DMS114 treated with DMSO at 0.1 percent for 48 hours (cell line): Measurements from ENCODE around the gene ABCA2.

Source experiments
- DNase-seq: peaks from one replicate; lab custom pipeline; 2025; ENCODE audit not compliant: unreplicated experiment; lab: John Stamatoyannopoulos, UW

The ABCA2 gene

DNA sequence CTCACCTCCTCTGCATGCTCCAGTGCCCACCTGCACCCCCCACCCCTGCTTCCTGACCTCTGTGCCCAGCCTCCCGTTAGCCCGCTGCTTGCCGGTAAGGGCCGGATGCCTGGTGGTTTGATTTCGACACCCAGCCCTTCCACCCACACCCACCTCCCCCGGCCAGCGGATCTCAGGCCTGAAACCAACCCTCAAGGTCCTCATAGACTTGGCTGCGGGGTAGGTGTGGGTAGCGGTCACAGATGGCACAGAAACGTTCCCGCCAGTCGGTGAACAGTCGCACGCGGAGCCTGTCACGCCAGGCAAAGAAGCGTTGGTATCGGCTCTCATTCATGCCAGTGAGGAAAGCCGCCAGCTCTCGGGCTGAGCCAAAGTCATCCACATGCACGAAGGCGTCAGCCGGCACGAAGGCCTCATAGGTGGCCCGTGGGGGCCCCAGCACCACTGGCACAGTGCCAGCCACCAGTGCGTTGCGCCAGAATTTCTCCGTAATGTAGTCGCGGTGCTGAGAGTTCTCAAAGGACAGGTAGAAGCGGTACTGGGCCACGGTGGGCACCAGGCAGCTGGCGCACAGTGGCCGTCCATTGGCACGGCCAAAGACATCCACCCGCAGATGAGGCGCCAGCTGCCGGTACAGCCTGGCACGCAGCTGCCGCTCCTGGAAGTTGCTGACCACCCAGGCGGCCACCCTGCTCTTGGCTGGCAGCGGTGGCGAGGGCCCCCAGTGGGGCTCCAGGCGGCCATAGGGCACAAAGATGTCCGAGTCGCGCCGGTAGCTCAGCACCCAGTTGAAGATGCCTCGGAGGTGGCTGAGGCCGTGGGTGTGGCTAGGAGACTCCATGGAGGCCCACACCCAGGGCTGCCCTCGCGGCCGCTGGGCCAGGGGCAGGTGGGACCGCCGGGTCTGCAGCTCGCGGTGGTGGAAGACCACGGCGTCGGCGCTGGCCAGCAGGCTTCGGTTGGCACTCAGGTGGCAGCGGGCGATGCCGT is 2.8 kb upstream of the ABCA2 start:
- no peak for DNase-seq

DNA sequence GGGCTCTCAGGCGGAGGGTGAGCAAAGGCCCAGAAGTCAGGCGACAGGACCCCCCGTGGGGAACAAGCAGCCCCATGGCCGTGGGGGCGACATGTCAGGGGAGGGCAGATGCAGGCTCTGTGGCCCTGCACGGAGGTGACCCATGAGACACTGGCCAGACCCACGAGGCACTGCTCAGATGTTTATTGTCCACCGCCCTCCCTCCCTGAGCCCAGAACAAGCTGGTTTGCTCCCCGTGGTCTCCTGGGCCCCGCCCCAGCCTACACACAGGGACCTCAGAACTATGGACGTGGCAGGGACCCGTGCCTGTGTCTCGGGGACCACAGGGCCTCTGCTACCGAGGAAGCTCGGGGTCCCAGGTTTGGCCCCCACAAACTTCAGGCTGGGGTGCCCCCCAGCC is 2.0 kb upstream of the ABCA2 start:
- no peak for DNase-seq

DNA sequence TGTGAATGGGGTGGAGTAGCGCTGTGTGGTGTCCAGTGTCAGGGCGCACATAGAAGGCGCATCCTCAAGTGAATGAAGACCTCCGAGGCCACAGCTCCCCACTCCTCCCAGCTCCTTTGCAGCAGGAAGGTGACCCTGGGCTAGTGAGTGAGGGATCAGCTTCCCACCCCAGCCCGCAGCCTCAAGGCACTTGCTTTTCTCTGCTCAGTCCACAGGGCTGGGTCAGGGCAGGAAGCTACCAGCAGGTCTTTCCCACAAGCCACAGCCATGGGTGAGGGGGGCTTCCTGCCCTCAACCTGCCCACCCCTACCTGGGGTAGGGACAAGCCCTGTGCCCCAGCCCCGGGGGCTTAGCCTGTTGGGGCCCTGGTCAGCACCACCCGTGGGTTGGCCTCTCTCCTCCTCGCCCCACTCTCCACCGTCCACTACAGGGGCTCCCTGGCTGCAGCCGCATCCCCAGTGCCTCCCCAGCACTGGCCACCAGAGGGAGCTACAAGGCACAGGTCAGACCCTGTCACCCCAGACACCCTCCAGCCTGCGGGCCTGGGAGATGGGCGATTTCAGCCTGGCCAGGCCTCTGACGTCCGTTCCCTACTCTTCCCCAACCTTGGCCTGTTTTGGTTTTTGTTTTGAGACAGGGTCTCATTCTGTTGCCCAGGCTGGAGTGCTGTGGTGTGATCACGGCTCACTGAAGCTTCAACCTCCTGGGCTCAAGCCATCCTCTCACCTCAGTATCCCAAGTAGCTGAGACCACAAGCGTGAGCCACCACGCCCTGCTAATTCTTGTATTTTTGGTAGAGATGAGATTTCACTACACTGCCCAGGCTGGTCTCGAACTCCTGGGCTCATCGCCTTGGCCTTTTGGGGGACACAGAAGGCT is 1.3 kb upstream of the ABCA2 start:
- peak; percentile 18 for DNase-seq

DNA sequence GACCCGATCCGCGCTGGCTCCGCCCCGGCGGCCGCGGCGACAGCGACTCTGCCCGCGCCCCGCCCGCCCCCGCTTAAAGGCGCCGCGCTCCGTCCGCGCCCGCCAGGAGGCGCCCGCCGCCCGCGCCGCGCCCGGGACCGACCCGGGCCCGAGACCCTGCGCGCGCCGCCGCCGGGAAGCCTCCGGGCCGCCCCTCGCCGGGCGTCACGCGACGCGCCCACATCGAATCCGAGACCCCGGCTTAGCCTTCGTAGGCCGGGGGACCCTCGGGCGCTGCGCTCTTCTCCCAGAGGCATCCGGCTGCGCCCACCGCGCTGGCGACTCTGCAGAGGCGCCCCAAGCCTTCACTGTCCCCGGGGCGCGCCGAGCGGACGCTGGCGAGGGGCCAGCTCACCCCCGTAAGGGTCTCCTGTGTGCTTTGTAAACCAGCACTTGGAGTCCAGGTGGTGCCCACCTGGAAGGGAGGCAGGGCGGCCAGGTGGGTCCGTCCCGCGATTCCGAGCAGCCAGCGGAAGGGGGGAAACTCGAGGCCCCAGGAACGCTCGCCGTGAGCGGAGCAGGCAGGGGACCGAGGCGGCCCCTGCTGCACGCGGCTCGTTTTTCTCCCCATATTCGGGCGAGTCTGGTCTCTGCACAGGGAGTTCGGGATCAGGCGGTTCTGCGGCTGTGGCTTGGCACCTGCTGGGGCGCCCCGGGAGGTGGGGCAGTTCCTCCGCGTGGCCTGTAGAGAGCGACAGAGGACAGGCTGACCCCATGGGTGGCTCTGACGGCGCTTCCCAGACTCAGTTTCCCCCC is 423 bp upstream of the ABCA2 start:
- no peak for DNase-seq

DNA sequence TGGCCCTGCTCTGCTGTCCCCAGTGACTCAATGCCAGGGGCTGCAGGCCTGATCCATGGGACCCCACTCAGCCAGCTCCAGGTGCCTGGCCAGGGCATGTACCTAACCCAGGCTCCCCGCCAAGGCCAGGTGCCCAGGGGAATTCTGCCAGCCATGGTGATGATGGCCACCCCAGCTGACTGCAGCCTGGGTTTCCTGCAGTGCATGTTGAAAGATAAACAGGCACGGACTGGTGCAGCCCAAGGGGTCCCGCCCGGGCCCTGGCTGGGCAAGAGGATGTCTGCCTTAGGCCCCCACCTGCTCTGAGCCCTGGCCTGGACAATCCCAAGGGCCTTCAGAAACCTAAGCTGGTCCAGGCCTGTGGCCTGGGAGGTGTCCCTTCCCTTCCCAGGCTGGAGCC is 1.2 kb downstream of the ABCA2 start:
- DNase-seq, result no peak

DNA sequence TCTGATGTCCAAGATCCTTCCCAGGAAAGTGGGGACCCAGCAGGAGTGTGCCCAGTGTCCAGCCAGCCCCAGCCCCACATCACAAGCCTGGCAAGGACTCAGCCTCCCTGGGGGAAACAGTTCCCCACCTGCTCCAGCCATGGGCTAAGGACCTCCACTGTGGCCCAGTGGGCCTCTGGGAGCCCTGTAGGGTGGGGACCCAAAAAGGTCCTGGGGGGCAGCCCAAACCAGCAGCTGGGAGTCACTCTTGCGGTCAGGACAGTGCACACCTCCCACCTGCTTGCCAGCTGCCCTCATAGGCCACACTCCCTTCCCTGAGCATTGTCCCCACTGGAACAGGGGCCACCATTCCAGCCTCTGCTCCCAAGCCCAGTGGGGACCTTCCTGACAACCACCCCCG is 1.7 kb downstream of the ABCA2 start:
- DNase-seq, result no peak

DNA sequence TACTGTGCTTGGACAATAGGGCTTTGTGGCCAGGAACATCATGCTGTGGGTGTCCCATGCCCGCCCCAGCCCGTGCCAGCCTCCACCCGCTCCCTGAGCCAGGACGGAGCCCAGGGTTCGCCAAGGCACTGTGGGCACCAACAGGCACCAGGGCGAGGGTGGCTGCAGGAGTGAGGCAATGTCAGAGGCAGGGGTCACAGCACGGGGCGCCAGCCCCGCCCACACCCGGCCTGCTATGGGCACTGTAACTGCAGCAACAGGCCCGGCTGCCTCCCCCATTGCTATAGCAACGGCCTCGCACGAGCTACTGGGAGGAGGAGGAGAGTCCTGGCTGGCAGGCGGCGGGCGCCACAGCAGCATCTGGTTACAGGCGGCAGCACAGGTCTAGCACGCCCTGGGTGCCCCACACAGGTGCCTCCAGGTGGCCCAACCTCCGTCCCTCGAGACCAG is 2.5 kb downstream of the ABCA2 start:
- no peak for DNase-seq

DNA sequence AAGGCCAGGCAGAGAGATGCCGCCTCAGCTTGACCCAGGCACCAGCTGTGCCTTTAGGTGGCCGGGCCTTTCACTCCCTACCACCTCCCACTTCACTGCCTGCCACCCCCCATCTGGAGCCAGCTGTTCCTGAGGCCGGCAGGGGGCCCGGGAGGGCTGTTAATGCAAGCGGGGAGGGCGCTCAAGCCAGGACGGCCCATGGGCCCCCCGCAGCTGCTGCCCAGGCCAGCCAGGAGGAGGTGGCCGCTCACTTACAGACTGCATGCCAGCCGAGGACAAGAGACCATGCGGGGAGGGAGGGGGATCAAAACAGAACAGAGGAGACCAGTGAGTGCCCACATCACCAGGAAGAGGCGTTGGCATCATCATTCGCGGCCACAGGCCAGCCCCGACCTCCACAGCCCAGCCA is 4.5 kb downstream of the ABCA2 start:
- DNase-seq, result no peak

DNA sequence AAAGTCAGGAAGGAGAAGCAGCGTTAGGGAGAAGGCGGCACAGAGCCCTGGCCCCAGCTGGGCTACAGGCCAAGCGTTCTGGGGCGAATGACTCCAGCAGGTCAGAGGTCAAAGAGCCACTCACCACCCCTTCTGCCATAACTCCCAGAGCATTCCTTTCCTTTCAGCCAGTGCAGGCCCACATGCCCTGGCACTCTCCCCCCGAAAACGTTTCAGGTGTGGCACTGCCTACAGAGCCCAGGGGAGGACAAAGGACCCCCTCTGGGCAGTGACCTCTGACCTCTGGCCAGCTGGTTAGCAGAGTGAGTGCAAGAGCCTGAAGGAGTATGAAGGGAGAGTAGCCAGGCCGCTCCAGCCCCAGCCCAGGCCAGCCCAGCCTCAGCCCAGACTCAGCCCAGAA is 4.9 kb downstream of the ABCA2 start:
- DNase-seq, result no peak

DNA sequence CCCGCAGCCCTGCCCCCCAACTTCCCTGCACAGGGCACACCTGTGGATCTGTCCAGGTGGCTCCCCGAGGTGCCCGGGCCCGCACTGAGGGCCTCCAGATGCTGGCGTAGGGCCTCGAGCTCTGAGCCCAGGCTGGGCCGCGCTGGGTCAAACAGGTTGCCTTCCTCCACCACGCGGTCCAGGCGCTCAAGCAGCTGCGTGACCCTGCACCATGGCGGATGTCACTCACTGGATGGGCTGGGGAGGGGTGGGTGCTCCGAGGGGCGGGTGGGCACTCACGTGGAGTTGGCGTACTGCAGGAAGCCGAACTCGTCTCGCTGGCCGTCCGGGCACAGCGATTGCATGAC is 5.4 kb downstream of the ABCA2 start:
- DNase-seq, result no peak

DNA sequence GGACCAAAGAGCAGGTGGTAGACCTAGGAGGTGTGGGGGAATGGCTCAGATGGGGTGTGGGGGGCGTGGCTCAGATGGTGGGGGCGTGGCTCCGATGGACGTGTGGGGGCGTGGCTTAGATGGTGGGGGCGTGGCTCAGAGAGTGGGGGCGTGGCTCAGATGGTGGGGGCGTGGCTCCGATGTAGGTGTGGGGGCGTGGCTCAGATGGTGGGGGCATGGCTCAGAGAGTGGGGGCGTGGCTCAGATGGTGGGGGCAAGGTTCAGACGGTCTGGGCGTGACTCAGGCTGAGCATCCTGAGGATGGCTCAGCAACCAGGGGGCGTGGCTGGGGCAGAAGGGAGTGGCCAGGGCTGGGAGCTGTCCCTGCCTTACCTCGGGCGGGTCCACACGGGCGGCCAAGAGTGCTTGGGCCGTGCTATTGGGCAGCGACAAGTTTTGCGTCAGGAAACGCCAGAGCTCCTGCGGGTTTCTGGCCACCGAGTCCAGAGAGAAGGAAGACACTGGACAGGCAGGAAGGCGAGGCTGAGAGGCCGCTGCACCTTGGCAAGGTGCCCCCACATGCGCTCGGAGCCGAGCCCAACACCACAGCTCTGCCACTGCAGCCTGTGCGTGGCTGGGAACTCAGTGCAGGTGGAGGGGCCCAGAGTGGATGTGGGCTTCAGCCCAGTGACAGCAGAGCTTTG is 5.9 kb downstream of the ABCA2 start:
- DNase-seq, result no peak

DNA sequence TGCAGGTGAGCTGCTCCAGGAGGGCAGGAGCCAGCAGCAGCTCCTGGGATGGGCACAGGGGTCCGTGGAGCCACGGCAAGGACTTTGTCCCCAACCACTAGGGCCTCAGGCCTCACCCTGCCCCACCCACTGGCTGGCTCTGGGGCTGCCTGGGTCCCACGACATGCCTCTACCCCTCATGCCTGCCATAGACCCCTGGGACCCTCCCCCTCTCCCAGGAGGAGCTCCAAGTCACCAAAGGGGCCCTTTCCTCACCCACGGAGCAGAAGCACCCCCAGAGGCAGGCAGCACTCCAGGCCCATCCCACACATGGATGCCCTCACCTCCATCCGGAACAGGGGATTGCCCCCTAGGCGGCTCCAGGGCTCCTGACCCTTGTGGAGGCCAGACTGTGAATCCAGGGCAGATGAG is 6.5 kb downstream of the ABCA2 start:
- DNase-seq, result no peak

DNA sequence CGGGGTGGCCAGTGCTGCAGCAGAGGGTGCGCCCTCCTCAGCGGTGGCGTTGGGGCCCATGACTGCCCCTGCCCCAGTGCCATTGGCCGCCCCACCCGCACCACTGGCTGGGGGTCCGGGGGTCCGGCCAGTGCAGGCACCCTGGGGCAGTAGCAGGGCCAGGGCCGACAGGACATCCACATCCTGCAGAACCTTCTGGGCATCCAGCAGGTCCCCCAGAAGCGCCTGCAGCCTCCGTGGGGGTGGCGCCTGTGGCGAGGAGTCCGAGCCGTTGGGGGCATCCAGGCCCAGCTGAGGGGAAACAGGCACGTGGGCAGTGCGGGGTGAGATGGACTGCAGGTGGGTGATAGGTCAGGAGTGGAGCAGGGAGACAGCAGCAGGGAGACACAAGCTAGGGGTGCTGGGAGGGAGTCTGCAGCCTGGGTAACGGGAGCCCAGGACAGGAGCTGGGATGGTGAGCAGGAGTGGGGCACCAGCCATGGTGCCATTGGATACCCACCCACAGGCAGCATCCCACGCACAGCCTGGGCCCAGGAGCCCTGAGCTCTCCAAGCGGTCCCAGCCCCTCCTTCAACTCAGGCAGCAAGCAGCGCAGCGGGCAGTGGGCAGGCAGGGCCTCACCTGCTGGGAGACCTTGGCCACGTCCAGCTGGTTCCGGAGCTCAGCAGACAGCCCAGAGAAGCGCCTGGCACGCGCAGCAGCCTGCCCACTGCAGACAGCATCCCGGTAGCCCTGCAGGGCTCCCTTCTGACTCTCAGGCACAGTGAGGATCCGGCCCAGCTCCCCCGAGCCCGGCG is 7.1 kb downstream of the ABCA2 start:
- no peak for DNase-seq

DNA sequence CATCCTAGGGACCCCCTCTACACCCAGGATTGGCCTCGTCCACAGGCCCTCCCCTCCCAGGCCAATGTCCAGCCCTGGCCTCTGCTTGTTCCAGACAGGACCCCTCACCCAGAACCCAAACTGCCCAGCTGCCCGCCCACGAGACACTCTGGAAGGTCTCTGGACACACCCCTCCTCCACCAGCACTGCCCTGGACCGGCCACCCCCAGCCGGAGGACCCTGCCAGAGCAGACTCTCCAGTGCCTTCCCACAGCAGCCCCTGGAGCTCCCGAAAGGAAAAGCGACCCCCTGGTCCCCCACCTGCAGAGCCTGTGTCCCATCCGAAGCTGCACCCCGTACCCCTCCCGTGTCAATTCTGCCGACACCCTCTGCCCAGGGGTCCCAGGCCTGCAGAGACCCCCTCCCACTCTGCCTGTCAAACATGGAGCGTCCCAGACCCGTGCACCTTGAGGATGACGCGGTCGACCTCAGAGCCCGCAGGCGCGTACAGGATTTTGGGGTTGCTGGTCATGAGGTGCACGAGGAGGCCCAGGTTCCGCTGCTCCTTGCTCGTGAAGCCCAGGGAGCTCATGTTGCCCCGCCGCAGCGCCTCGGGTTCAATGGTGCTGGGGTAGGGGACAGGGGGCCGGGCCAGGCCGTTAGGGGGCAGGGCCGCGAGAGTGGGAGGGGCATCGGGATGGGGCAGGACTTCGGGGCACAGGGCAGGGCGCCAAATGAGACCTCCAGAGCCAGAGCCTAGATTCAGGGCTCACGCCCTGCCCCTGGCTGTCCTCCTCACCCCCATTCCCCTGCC is 8.0 kb downstream of the ABCA2 start:
- DNase-seq, result no peak

DNA sequence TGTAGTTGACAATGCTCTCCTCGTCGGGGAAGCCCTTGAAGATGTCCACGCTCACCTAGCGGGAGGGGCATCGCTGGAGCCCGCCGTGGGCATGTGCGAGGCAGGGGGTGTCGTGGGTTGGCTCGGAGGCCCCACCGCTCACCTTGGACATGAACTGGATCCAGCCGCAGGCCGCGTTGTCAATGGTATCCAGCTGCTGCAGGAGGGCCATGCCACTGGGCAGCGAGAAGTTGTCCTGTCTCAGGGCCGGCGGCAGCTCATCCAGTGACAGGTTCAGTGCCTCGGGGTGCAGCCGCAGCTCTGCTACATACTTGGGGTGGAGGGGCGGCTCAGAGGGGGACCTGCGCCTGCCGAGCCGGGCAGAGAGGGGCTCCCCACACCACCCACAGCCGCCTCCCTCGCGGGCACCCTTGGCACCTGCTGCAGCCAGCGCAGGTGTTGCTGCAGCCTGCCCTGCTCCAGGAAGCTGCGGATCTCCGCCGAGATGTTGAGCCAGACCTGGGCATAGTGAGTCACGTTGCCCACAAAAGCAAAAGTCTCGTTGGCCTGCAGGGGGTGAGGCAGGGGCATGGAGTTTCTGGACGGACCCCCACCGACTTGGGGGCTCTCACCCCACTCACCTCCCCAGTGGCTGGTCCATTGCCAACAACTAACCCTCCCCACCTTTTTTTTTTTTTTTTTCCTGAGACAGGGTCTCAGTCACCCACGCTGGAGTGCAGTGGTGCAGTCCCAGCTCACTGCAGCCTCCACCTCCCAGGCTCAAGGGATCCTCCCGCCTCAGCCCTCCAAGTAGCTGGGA is 9.1 kb downstream of the ABCA2 start:
- DNase-seq, result no peak

DNA sequence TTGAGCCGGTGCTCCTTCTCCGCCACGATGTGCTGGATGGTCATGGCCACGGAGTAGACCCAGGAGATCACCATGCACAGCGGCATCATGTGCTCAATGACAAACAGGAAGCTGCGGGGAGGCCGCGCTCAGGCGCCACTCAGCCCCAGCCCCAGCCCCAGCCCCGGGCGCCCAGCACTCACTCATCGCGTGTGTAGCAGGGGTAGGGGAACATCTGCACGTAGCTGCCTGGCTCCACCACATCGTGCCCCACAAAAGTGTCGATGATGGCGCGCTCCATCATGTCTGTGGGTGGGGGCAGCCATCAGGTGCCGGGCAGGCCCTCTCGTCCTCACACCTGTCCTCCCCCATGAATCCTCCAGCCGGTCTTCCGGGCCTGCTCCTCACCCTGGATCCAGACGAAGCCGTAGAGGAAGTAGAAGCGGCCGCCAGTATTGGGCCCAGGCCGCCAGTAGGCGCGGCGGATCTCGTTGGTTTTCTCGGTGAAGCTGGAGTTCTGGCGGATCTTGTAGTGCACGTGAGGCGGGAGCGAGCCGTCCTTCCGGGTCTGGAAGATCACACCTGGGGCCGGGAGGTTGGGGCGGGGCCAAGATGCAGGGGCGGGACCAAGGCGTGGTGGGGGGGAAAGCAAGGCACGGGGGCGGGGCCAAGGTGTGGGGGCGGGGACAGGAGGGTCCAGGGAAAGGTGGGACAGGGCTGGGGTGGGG is 10.1 kb downstream of the ABCA2 start:
- no peak for DNase-seq

DNA sequence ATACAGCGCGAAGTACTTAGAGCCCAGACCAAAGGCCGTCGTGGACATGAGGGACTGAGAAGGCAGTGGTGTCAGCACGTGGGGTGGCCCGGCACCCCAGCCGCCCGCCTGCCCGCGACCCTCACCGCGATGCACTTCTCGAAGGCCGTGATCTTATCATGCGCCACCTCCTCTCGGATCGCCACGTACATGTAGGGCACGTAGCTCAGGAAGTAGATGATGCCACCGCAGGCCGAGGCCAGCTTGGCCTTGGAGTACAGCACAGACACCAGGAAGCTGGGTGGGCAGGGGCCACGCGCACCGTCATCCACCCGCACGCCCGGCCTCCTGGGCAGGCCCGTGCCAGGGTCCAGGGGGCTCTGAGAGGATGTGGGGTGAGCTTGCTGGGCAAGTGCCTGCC is 11.0 kb downstream of the ABCA2 start:
- no peak for DNase-seq

DNA sequence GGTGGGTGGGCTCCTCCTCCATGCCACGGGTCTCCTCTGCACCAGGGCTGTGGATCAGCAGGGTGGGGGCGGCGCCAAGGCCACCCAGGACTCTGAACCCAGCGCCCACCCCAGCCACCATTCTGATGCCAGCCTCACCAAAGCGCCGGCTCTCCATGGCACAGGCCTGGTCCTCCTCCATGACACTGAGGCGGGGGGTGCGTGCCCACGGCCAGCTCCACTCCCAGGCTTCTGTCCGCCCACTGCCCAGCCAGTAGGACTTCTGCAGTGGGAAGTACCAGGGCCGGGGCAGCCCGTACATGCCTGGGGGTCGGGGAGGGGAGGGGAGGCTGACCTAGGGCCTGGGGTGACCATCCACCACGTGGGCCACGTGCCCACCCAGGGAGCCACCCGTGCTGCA is 11.6 kb downstream of the ABCA2 start:
- DNase-seq, result no peak
